ENCODE results near the gene KLHL40. TPM values are rescaled to one million over a fixed set of nuclear protein-coding genes. Genes with fewer than 3 reads are reported as not detected.
A peak's percentile ranks its signal among the peaks of the same experiment; 100 is the strongest.

The KLHL40 gene
- total and polyA plus RNA-seq, 9 of the 15 experiments (the other 6 are each of a cell fraction or from before 2014, with no cell fraction given): not detected

GRCh38 chr3:42701371-42702065, 16.2 kb downstream of the KLHL40 start (continued):
- TF ChIP-seq FOXP4 (CRISPR knock-in tag; IDR thresholded peaks at IDR 0.05; ENCODE audit: borderline replicate concordance) (0 out of 2 replicates have a peak, but pooled peaks have one; percentile 77), AFF4 (CRISPR knock-in tag; IDR thresholded peaks at IDR 0.05) (peak; percentile 74; the same call in 1 of the 2 replicates), ZFP36 (IDR thresholded peaks at IDR 0.05; ENCODE audit: low read depth, low read length, partially characterized antibody) (no peak), CEBPZ (IDR thresholded peaks at IDR 0.05; ENCODE audit: borderline replicate concordance, low read depth, low read length) (no peak), CHD1 (IDR thresholded peaks at IDR 0.05; ENCODE audit: low read length) (no peak), TFAM (CRISPR knock-in tag; conservative IDR thresholded peaks at IDR 0.05) (no peak), ZNF511 (CRISPR knock-in tag; IDR thresholded peaks at IDR 0.05) (peak; percentile 94)
